ENCODE measurements around the gene SLC25A30.
"Not testable (repeated sequence)": the region's sequence is repeated elsewhere in the genome, so short reads cannot be mapped to it uniquely, and the experiment has no call there.

Gene SLC25A30

GRCh38 chr13:45432737-45433380 is 14.7 kb upstream of the SLC25A30 start:
- DNase-seq (ENCODE audit: low spot score), result no peak

GRCh38 chr13:45426056-45426841 is 8.1 kb upstream of the SLC25A30 start:
- not testable (repeated sequence) for DNase-seq (ENCODE audit: low spot score)

DNA sequence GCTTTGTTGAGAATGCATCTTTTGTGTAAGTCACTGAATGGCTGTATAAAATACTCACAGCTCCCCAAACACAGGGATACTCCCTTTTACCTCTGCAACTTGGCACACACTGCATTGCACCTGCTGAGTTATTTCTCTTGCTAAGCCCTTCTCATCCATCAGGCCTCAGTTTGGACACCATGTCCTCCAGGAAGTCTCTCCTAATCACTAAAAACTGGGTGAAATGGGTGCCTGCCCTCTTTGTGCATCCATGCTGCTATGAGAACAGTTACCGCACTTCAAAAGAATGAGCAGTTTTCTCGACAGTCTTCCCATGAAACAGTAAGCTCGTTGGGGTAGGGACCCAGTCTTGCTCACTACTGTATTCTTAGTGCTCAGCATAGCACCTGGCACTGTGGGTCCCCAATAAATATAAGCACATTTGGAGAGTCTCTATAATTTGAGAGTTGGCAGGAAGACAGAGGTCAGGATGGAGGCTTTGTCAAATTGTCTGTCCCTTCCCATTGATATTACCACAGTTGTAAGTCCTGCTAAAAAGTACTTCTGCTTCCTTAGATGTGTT is 4.6 kb upstream of the SLC25A30 start:
- peak; percentile 23 for DNase-seq (ENCODE audit: low spot score)

DNA sequence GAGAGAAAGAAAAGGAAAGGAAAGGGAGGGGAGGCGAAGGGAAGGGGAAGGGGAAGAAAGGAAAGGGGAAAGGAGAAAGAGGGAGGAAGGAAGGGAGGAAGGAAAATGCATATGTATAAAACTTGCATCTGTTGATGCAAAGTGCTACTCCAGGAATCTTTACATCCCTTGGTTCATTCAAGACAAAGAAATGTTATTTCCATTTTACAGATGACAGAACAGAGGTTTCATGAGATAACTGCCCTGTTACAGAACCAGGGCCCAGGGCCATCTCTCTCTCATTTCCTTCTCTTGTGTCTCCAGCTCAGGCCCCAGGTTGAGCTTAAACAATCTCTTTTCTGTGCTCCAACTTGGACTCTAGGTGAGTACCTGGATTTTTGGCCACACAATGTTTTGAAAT is 1.8 kb upstream of the SLC25A30 start:
- DNase-seq (ENCODE audit: low spot score), result no peak

- not testable (repeated sequence) for DNase-seq (ENCODE audit: low spot score)
Observed at GRCh38 chr13:45419389-45419788, 1.2 kb upstream of the SLC25A30 start.

DNA sequence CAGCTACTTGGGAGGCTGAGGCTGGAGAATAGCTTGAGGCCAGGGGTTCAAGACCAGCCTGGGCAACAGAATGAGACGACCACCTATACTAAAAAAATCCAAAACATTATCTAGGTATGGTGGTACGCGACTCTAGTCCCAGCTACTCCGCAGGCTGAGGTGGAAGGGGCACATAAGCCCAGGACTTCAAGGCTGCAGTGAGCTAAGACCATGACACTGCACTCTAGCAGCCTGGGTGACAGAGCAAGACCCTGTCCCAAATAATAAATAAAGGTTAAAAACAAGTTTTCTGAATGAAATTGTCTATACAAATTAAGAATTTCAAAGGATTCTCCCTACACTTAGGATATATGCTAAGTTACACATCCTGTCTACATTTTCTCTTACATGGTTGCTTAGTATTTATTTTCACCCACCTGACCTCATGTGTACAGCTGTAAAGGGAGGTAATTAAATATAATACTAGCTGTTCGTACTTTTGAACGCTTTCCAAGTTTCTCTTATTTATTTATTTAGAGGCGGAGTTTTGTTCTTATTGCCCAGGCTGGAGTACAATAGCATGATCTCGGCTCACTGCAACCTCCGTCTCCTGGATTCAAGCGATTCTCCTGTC is 1.6 kb downstream of the SLC25A30 start:
- no peak for DNase-seq (ENCODE audit: low spot score)

DNA sequence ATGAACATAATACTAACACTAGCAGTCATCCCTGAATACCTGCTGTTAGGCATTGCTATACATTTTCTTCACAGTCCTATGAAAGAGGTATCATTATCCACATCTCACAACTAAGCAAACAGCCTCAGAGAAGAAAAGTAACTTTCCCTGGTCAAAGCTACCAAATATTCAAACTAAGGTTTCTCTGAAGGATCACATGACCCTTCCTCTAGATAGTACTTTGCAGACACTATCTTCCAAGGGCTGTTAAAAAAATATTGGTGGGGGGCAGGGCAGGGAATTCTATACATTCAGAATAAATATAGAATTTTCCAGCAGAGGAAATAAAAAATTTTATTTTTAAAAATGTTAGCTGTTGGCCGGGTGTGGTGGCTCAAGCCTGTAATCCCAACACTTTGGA is 3.1 kb downstream of the SLC25A30 start:
- no peak for DNase-seq (ENCODE audit: low spot score)

DNA sequence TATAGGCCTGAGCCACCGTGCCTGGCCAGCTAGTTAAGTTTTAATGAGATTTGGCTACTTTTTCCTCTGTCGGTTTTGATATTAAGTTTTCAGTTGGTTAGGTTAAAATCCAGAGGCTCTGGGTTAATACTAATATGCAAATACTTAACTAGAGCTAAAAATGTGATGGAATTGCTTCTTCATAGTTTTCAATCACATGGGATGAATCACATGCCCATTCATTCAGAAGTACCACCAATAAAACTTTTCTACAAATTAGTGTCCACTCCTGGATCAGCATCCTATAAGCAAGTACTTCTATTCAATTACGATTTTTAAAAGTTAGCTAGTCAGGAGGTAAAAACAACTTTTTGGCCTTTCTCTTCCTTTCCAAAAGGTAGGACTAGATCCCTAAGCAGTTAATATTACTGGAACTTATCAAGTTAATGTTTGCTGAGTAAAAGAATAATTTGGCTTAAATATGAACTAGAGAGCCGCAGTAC is 4.3 kb downstream of the SLC25A30 start:
- no peak for DNase-seq (ENCODE audit: low spot score)

- DNase-seq (ENCODE audit: low spot score), result no peak
Observed at GRCh38 chr13:45412274-45413049, 5.7 kb downstream of the SLC25A30 start.

GRCh38 chr13:45411631-45412030 is 6.5 kb downstream of the SLC25A30 start:
- no peak for DNase-seq (ENCODE audit: low spot score)

GRCh38 chr13:45411221-45411620 is 7.0 kb downstream of the SLC25A30 start:
- no peak for DNase-seq (ENCODE audit: low spot score)

GRCh38 chr13:45410466-45410865 is 7.7 kb downstream of the SLC25A30 start:
- DNase-seq (ENCODE audit: low spot score), result no peak

DNA sequence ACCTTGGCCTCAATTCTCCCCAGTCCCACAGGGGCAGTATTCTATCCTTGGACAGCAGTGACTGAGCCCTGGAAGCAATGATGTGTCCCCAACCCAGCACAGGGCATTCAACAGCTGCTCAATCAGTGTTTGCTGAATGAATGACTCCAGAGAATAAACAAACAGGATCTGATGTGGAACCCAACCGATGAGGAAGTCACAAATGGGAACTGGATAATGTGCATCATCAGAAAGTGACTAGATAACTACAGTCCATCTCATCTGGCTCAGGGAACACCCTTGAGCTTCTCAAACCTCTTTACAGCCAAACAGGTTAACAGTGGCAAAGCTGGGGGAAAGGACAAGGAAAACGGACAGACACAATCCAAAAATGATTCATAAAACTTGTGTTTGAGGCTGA is 8.2 kb downstream of the SLC25A30 start:
- no peak for DNase-seq (ENCODE audit: low spot score)

DNA sequence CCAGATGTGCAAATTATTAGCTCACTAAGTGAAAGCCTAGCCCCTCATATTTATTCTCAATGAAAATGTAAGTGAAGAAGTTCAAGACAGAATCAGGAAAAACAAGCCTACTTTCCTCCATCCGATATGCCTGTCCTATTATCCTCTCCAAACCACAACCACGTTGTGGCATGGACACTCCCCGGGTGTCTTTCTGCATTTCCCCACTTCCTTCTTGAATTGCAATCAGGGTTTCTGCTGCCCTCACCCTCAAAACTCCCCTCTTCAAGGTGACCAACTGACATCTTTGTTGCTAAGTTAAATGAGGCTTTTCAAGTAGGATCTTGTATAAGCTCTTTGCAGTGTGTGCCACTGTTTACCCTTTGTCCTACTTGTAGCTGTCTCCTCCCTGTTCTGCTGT is 11.8 kb downstream of the SLC25A30 start:
- no peak for DNase-seq (ENCODE audit: low spot score)

DNA sequence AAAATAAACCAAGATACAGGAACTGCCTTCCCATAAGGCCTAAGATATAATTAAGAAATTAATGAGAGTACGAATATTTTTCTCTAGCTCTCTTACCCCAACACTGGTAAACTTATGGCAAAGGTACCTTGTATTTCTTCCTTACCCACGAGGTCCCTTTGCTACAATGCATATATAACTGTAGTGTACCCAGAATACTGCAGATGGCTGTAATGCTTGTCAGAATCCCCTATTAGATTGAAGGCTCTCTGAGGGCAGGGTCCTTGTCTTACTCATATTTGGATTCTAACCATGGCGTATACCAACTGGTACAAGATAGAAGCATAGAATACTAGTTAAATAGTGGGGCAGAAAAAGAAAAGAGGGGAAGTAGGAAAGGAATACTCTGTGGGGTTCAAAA is 15.1 kb downstream of the SLC25A30 start:
- no peak for DNase-seq (ENCODE audit: low spot score)

DNA sequence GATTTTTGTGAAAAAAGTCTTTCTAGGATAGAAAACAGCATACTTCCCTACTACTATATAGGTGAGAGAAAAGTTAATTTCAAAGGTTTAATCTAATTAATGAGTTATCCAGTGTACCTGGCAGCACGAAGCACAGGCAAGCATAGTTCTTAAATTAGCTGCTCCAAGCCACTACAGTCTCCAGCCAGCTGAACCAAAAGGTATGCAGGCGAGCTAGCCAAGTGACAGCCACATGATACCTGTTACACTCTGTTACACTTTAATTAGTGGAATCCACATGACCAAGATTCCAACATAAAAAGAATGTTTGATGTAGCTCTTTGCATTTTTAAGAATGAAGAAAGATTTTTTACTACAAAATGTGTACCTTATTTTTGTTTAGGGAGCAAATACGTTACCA is 15.5 kb downstream of the SLC25A30 start:
- no peak for DNase-seq (ENCODE audit: low spot score)

- DNase-seq (ENCODE audit: low spot score), result no peak
Observed at GRCh38 chr13:45401314-45401713, 16.9 kb downstream of the SLC25A30 start.

DNA sequence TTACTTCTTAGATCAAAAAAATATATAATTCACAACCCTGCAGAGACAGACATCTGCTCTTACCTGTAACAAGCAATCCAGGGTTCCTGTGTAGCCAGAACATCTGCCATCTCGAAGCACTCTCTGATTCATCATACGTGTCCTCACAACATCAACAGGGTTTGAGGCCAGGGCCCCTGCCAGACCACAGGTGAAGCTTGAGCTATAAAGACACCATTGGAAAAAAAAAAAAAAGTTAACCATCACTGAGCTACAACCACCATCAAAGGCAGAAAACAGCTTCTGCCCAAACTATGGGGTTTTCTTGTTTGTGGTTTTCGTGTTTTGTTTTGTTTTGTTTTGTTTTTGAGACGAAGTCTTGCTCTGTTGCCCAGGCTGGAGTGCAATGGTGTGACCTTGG is 19.3 kb downstream of the SLC25A30 start:
- DNase-seq (ENCODE audit: low spot score), result no peak

- DNase-seq (ENCODE audit: low spot score), result no peak
Observed at GRCh38 chr13:45396533-45397095, 21.6 kb downstream of the SLC25A30 start.

DNA sequence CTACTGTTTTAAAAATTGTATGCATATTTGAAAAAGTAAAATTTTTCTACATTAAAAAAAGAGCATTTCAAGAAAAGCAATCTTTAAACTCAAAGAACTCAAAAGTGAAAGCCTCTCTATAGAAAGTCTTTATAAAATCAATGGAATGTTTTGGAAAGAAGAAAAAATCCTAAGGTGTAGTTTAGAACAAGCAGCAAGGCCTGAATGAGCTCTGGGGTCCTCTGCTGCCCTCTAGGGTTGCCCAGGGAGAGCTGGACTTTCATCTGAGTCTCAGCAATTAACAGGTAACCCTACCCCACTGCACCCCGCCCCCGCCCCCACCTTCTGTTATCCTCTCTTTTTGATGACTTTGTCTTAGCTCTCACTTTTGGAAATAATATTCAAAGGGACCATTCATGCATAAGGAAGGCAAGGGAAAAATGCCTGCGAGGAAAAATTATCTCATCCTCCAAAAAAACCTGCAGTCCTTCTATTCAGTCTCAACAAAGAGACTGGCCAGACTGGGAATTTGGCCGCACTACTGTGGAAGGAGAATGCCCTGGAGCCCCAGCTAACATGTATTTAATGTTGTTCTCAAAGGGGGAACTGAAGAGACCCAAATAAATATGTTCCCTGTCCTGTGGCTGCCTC is 24.1 kb downstream of the SLC25A30 start:
- peak; percentile 71 for DNase-seq (ENCODE audit: low spot score)

DNA sequence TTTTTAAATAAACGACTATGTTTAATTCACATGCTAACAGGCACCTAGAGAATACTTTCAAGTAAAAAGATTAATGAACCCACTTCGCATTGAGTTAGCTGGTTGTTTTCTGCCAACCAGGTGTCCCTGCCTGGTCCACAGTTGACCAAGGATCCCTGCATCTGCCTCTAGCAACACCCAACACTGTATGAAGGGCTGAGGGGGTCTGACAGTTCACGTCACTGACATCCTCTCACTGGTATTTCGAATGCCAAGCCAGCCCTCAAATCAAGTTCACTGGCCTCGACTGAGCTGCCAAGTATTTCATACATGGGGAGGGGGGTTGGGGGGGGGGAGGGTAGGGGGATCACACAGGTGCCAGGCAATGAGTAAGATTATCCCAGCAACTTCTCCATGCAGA is 25.4 kb downstream of the SLC25A30 start:
- DNase-seq (ENCODE audit: low spot score), result no peak
